Left ventricle myocardium inferior (tissue), 1 donor: ENCODE data around the gene PPFIBP1. TPM values are rescaled to one million over a fixed set of nuclear protein-coding genes. Genes with fewer than 3 reads are reported as not detected.

Source experiments
- DNase-seq: peaks from one replicate; pipeline ENCODE4 v3.0.0-alpha.2; 2020
- H3K27ac ChIP-seq: fragments of 200-600 bp; replicated peaks from 2 replicates; pipeline ENCODE4 v1.8.0; 2021
- H3K27me3 ChIP-seq: fragments of 200-600 bp; 2 replicates; pipeline ENCODE4 v1.8.0; 2021; ENCODE audit warnings: low read depth
- H3K36me3 ChIP-seq: fragments of 200-600 bp; 2 replicates; pipeline ENCODE4 v1.8.0; 2021
- H3K4me1 ChIP-seq: fragments of 200-600 bp; 2 replicates; pipeline ENCODE4 v1.8.0; 2021
- H3K4me3 ChIP-seq: fragments of 200-600 bp; 2 replicates; pipeline ENCODE4 v1.8.0; 2021; ENCODE audit warnings: mild to moderate bottlenecking, moderate library complexity
- H3K9me3 ChIP-seq: fragments of 200-600 bp; replicated peaks from 2 replicates; pipeline ENCODE4 v1.8.0; 2021
- CTCF ChIP-seq: fragments of 200-600 bp; IDR thresholded peaks from 2 replicates; pipeline ENCODE4 v1.8.0; 2021; ENCODE audit warnings: antibody characterized with exemption, mild to moderate bottlenecking, borderline replicate concordance
- intact Hi-C: fragments of 100-400 bp; cut with micrococcal nuclease; formaldehyde crosslinking; loops from one replicate; pipeline ENCODE4 v1.11.0; 2022
- total RNA-seq: library from RNA; stranded (reverse); fragmentation: NEBNext Ultra II Directional; extraction: Animal tissue kit (Norgen Biotek cat#: 25700); gene quantifications from one replicate; pipeline ENCODE4 v1.2.1, GENCODE V29; 2021
- donor health status: DM: no; HTN: yes; CAD: no; lungs with severe emphysema.

The PPFIBP1 gene
- total RNA-seq, 1 donor from 2014 or later: 258 TPM

DNA sequence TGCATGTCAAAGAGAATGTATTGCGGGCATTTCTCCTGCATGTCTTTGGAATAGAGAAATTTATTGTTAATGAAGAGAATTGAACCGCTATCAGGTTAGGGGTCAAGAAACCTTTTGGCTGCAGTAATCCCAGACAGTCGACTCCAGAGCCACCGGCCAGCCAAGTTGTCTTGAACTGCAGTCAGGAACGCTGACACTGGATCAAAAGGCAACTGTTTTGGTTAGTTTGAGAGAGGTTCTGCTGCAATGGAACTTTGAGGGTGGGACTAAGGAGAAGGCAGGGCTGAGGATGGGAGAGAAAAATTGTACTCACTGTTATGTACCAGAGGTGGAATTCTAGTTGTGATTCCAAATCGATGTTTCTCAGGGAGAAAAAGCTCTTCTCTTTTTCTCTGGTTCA is 28.2 kb downstream of the PPFIBP1 start:
- DNase-seq: no peak
- no peak for TF ChIP-seq CTCF
- H3K4me3 ChIP-seq: no peak overlapping the region
- peaks cover 99% of the 10 kb centered on the region for H3K4me1 ChIP-seq
- no peaks in the 10 kb centered on the region for H3K9me3 ChIP-seq
- no peaks in the 10 kb centered on the region for H3K36me3 ChIP-seq
- peak overlapping the region; percentile 95 for H3K27ac ChIP-seq
- H3K27me3 ChIP-seq: no peaks in the 10 kb centered on the region
- intact Hi-C loops: no loop called here

DNA sequence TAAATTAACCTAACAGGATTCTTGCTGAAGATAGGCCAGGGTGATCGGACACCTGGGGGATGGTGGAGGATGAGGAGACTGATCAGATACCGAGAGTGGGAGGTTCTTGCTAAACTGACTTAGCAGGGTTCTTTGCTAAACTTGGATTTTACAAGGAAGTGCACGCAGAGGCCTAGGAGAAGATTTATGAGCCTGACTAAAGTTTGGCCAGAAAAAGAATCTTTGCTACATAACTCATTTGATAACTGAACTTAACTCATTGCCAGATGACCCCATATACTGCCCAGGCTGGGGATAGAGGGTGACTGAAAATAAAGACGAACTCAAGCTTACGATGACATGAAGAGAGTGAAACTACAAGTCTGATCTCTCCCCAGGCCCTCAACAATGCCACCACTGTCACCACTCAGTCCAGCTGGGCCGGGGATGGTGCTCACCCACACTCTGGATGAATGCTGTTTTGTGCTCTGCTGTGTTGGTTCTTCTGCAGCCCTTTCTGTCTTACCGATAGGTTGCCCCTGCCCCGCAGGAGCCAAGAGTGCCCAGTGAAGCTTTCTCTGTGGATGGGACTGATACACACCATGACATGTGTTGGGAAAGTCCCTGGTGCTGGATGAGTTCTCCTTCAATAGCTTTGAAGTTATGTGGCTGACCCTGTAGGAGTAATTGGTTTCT is 29.0 kb downstream of the PPFIBP1 start:
- intact Hi-C loops: no loop called here
- no peak for DNase-seq
- H3K4me1 ChIP-seq: peaks cover 99% of the 10 kb centered on the region
- peak overlapping the region; percentile 95 for H3K27ac ChIP-seq
- no peaks in the 10 kb centered on the region for H3K27me3 ChIP-seq
- H3K4me3 ChIP-seq: no peak overlapping the region
- no peak for TF ChIP-seq CTCF
- H3K36me3 ChIP-seq: no peaks in the 10 kb centered on the region
- no peaks in the 10 kb centered on the region for H3K9me3 ChIP-seq

DNA sequence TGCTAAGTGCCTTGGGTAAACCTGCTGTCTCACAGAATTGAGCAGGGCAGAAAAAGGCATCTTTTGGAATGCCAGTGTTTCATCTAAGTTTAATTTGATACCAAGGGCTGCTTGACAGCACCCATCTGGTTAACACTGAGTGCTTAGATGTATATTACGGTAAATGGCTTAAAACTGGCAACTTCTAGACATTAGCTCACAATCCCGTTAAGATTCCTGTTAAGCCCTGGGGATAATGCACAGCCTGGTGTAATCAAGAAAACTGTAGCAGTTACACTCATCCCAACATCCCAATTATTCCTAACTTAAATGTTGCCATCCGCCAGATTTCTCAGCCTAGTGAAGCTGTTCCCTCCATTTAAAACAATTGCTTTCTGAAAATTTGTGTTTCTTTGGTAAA is 29.9 kb downstream of the PPFIBP1 start:
- no peak for TF ChIP-seq CTCF
- peak overlapping the region; percentile 47 for H3K4me3 ChIP-seq
- H3K4me1 ChIP-seq: peaks cover 99% of the 10 kb centered on the region
- peak overlapping the region; percentile 95 for H3K27ac ChIP-seq
- DNase-seq: no peak
- H3K9me3 ChIP-seq: no peaks in the 10 kb centered on the region
- H3K27me3 ChIP-seq: no peaks in the 10 kb centered on the region
- H3K36me3 ChIP-seq: no peaks in the 10 kb centered on the region
- intact Hi-C loops: no loop called here

GRCh38 chr12:27554421-27555186 is 30.6 kb downstream of the PPFIBP1 start:
- peaks cover 99% of the 10 kb centered on the region for H3K4me1 ChIP-seq
- no peaks in the 10 kb centered on the region for H3K27me3 ChIP-seq
- no peaks in the 10 kb centered on the region for H3K9me3 ChIP-seq
- intact Hi-C loops: no loop called here
- peak overlapping the region; percentile 95 for H3K27ac ChIP-seq
- peak; percentile 81 for DNase-seq
- H3K4me3 ChIP-seq: peak overlapping the region; percentile 47
- H3K36me3 ChIP-seq: no peaks in the 10 kb centered on the region
- no peak for TF ChIP-seq CTCF

DNA sequence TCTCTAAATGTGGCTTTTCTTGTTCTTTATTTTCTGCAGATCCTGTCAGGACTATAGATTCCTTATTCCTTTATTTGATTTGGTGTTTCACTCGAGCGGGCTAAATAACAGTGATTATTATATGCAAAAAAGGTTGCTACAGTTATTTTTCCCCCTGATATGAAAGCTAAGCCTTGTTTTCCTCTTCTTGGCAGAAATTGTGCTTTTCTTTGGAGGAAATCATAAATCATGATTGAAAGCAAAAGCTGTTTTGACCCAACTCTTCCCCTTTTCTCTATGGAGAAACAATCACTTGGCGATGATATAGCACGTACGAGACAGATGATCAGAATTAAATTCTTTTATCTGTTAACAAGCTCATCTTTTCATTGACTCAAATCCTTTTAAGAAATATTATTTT is 31.4 kb downstream of the PPFIBP1 start:
- TF ChIP-seq CTCF: no peak
- no peak for DNase-seq
- Histone ChIP-seq H3K4me3 (peak overlapping the region; percentile 47), H3K27ac (peak overlapping the region; percentile 95), H3K9me3 (no peaks in the 10 kb centered on the region), H3K4me1 (peaks cover 99% of the 10 kb centered on the region), H3K27me3 (no peaks in the 10 kb centered on the region), H3K36me3 (no peaks in the 10 kb centered on the region)
- intact Hi-C loops: no loop called here
